PFSK-1 (cell line): ENCODE measurements around the gene CYTH4.

ENCODE experiments used
- FOXP2 ChIP-seq: optimal IDR thresholded peaks from 2 replicates; pipeline ENCODE3; 2011; ENCODE audit warnings: borderline replicate concordance, control low read depth, inconsistent platforms; ENCODE audit not compliant: insufficient read depth; ENCODE audit errors: extremely low read length, extremely low read depth
- POLR2AphosphoS5 ChIP-seq: IDR thresholded peaks from 2 replicates; pipeline ENCODE4 v1.6.1; 2012; ENCODE audit warnings: low read depth, mild to moderate bottlenecking, control low read depth, low read length, moderate library complexity
- REST ChIP-seq, 2 experiments: IDR thresholded peaks; 2 replicates each; pipeline versions ENCODE4 v1.6.1 to v1.8.0; 2011 to 2012; ENCODE audit warnings: low read depth in 2 of 2, low read length in 2 of 2, control low read depth in 1 of 2, inconsistent platforms in 1 of 2, mild to moderate bottlenecking in 1 of 2, moderate library complexity in 1 of 2; ENCODE audit not compliant: insufficient read depth in 1 of 2
- SIN3A ChIP-seq: IDR thresholded peaks from 2 replicates; pipeline ENCODE4 v1.6.1; 2012; ENCODE audit warnings: mild to moderate bottlenecking, low read length, moderate library complexity, borderline replicate concordance; ENCODE audit not compliant: insufficient read depth
- TAF1 ChIP-seq: IDR thresholded peaks from 2 replicates; pipeline ENCODE4 v1.6.1; 2012; ENCODE audit warnings: low read length, control low read depth, borderline replicate concordance; ENCODE audit not compliant: insufficient read depth

The CYTH4 gene

GRCh38 chr22:37330200-37331033 is 48.1 kb downstream of the CYTH4 start:
- TF ChIP-seq POLR2AphosphoS5 (no peak), FOXP2 (no peak)

GRCh38 chr22:37331034-37331428 is 48.7 kb downstream of the CYTH4 start:
- TF ChIP-seq POLR2AphosphoS5 (no peak), TAF1 (no peak), FOXP2 (no peak), SIN3A (no peak), REST (IDR thresholded peaks at IDR 0.05; ENCODE audit: insufficient read depth in 1 of 2, low read depth in 2 of 2, low read length in 2 of 2) (no peak)

- no peak for TF ChIP-seq FOXP2
- no peak for TF ChIP-seq SIN3A
- TF ChIP-seq TAF1 = no peak
- TF ChIP-seq REST (IDR thresholded peaks at IDR 0.05; ENCODE audit: insufficient read depth in 1 of 2, low read depth in 2 of 2, low read length in 2 of 2) = no peak
- no peak for TF ChIP-seq POLR2AphosphoS5
These were observed 49.7 kb downstream of the CYTH4 start for GRCh38 chr22:37331856-37332536.

- TF ChIP-seq REST (IDR thresholded peaks at IDR 0.05; ENCODE audit: insufficient read depth in 1 of 2, low read depth in 2 of 2, low read length in 2 of 2) = no peak
- no peak for TF ChIP-seq SIN3A
These were observed 51.6 kb downstream of the CYTH4 start for GRCh38 chr22:37333724-37334460.

GRCh38 chr22:37334461-37334858 is 52.2 kb downstream of the CYTH4 start:
- TF ChIP-seq FOXP2 (no peak), POLR2AphosphoS5 (no peak), REST (IDR thresholded peaks at IDR 0.05; ENCODE audit: insufficient read depth in 1 of 2, low read depth in 2 of 2, low read length in 2 of 2) (no peak), TAF1 (no peak), SIN3A (no peak)
